KG1 (cell line): ENCODE data around the gene OLA1.

Source experiments
- DNase-seq: peaks from one replicate; lab custom pipeline; 2025; lab: John Stamatoyannopoulos, UW

Gene OLA1

GRCh38 chr2:174121175-174121574 lies 127.2 kb downstream of the OLA1 start:
- DNase-seq: no peak

- no peak for DNase-seq
Observed at GRCh38 chr2:174120346-174120745, 128.0 kb downstream of the OLA1 start.

- DNase-seq: no peak
Observed at GRCh38 chr2:174117951-174118930, 130.1 kb downstream of the OLA1 start.

GRCh38 chr2:174112073-174112472 lies 136.3 kb downstream of the OLA1 start:
- DNase-seq: no peak

GRCh38 chr2:174108579-174108978 lies 139.8 kb downstream of the OLA1 start:
- DNase-seq: no peak

- DNase-seq: no peak
Observed at GRCh38 chr2:174106736-174107135, 141.6 kb downstream of the OLA1 start.

GRCh38 chr2:174094542-174094941 lies 153.8 kb downstream of the OLA1 start:
- DNase-seq: no peak

GRCh38 chr2:174090476-174090875 lies 157.9 kb downstream of the OLA1 start:
- DNase-seq: no peak

- DNase-seq: no peak
Observed at GRCh38 chr2:174088706-174089460, 159.4 kb downstream of the OLA1 start.

GRCh38 chr2:174086708-174087107 lies 161.6 kb downstream of the OLA1 start:
- no peak for DNase-seq

GRCh38 chr2:174085781-174086180 lies 162.6 kb downstream of the OLA1 start:
- no peak for DNase-seq

GRCh38 chr2:174083843-174084458 lies 164.4 kb downstream of the OLA1 start:
- no peak for DNase-seq

- no peak for DNase-seq
Observed at GRCh38 chr2:174080672-174081121, 167.6 kb downstream of the OLA1 start.

- DNase-seq: no peak
Observed at GRCh38 chr2:174078275-174078674, 170.1 kb downstream of the OLA1 start.

- no peak for DNase-seq
Observed at GRCh38 chr2:174076975-174077374, 171.4 kb downstream of the OLA1 start.

- no peak for DNase-seq
Observed at GRCh38 chr2:174076040-174076439, 172.3 kb downstream of the OLA1 start.

GRCh38 chr2:174074831-174075230 lies 173.5 kb downstream of the OLA1 start:
- DNase-seq: no peak

- DNase-seq: no peak
Observed at GRCh38 chr2:174072857-174073256, 175.5 kb downstream of the OLA1 start.

GRCh38 chr2:174072069-174072468 lies 176.3 kb downstream of the OLA1 start:
- no peak for DNase-seq

GRCh38 chr2:174071321-174071720 lies 177.0 kb downstream of the OLA1 start:
- DNase-seq: no peak

GRCh38 chr2:174070281-174070680 lies 178.1 kb downstream of the OLA1 start:
- no peak for DNase-seq

GRCh38 chr2:174067815-174068214 lies 180.5 kb downstream of the OLA1 start:
- no peak for DNase-seq
